Measurements from ENCODE around the gene SLC9A7.
"Not testable (repeated sequence)": the region's sequence is repeated elsewhere in the genome, so short reads cannot be mapped to it uniquely, and the experiment has no call there.

SLC9A7 gene

DNA sequence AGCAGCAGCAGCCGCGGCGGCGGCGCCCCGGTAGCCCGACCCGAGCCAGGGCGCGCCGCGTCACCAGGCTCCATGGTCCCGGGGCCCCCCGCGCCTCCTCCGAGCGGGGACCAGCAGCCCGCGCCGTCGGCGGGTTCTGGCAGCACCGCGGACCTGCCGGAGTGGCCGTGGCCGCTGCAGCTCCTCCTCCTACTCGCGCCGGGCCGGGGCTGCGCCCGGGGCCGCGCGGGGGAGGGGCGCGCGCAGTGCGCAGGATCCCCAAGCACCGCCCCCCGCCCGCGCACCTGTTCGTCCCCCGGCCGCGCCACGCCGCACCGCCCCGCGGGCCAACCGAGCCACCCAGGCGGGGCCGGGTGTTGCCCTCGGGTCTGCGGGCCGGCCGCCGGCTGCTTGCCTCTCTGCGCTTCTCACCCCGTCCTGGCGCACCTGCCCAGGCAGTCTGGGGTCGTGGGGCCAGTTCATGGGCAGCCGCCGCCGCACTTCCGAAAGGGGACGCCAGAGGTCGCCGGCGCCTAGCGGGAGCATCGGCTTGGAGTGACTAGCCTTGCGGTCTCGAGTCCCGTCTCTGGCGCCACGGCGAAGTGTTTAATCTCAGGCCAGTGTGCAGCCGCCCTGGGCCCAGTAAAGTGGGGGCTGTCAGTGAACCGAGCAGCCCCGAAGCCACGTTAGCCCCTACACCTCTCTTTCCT, at the start of gene SLC9A7:
Gene SLC9A7 (minus strand): TSS at position 163 of the 689 bp plus-strand sequence. CDS start 89 bp downstream, at position 74.
- peak; percentile 37 for DNase-seq

DNA sequence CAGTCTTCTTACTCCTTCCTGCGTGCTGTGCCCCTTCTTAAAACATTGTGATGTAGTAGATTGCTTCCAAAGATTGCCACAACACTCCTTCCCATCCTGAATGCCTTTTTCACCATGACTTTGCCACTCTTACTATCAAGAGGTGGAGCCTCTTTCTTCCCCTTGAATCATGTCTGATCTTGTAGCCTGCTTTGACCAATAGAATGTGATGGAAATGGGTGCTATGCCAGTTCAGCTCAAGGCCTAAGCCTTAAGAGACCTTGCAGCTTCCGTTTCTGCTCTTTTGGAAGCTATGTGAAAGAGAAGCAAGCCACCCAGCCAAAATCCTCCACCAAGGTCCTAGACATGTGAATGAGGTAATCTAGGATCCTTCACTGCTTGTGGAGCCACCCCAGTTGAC, 46.4 kb upstream of the SLC9A7 start:
- DNase-seq, result no peak

DNA sequence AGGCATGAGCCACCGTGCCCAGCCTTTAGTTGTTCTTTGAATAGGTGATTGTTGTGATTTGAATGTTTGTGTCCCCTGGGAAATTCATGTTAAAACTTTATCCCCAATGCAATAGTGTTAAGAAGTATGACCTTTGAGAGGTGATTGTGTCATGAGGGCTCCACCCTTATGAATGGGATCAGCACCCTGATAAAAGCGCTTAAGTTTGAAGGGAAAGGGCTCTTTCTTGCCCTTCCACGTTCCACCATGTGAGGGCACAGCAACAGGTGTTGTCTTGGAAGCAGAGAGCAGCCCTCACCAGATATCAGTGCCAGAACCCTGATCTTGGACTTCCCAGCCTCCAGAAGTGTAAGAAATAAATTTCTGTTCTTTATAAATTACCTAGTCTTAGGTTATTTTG, 44.2 kb upstream of the SLC9A7 start:
- no peak for DNase-seq

GRCh38 chrX:46796574-46797191, 37.8 kb upstream of the SLC9A7 start:
- DNase-seq, result peak; percentile 60

GRCh38 chrX:46793386-46794143, 34.6 kb upstream of the SLC9A7 start:
- no peak for DNase-seq

DNA sequence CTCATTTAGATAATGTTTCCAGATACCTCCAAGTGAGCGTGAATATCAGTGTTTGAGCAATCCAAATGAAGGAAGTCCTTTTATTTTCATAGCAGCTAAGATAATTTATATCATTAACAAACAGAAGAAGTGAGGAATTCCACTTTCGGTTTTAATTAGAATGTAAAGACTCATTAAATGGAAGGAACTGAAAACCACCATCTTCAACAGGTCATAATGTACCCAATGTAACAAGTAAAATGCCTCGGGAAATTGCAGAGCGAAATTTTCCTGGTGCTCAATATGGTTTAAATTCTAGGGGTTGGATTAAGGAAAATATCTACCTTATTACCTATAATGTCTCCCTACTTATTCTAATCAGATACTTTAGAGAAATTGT, 33.9 kb upstream of the SLC9A7 start:
- DNase-seq, result no peak

DNA sequence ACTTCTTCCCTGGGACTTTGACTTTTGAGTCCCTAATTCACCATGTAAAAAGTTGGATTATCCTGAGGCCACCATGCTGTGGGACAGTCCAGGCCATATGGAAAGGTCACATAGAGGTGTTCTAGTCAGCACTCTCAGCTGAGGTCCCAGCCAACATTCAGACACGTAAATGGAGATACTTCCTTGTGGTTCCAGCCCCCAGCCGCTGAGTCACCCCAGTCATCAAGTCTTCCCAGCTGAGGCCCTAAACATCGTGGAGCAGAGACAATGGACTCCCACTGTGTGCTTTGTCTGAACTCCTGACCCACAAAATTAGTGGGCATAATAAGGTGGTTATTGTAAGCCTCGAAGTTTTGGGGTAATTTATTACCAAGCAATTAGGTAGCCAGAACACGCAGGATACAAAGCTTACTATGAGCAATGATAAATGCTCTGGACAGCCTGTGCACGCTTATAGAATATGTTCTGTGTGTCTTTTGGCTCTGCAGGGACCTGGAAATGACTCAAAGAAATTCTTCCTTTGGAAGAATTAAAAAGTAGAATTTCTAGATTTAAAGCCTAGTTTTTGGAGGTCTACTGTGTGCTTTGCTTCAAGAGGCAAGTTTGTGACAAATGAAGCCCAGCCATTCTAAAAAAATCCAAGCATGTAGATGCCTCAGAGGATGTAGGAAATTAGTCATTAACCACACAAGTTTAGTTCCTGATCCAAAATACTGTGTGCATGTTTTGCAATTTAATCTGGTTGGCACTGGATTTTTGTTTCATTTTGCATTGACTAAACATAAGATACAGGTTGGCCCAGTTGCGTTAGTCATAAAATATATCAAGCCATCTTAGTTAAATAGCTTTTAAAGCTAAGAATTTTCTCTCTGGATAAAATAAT, 33.2 kb upstream of the SLC9A7 start:
- DNase-seq, result no peak

DNA sequence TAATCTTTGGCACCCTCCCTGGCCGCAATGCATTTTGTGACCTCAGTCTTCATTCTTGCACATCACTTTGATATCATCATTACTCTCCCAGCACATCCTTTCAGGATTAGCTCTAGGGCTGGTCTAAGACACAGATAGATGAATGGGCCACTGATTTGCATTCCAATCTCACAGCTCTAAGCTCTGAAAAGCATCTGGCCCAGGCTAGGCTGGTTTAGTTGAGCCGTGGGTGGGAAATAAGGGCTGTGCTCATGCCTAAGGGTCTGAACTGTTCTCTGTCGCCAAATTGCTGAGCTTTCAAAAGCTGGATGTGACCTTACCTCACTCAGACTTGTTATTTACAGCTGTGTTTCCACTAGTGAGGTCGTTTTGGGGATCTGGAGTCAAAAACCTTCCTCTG, 30.0 kb upstream of the SLC9A7 start:
- no peak for DNase-seq

DNA sequence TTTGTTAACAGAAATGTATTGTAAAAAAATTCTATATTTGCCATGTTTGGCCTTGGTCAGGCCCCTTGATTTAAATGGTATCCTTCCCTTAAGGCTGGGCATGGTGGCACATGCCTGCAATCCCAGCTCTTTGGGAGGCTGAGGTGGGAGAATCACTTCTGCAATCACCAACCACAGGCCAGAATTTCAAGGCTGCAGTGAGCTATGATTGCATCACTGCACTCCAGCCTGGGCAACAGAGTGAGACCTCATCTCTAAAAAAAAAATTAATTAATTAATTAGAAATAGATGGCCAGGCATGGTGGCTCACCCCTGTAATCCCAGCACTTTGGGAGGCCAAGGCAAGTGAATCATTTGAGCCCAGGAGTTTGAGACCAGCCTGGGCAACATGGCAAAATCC, 25.5 kb upstream of the SLC9A7 start:
- not testable (repeated sequence) for DNase-seq

DNA sequence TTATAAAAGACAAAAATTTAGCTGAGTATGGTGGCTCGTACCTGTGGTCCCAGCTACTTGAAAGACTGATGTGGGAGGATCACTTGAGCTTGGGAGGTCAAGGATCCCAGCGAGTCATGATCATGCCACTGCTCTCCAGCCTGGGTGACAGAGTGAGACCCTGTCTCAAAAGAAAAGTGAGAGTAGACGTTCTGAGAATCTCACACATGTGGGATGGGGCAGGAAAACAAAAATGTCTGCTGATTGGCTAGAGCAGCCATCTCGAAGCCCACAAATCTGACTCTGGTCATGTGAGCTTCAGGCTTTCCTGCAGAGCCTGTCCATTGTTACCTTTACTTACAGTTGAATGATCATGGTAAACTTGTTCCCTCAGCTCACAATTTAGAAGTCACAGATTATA, 23.1 kb upstream of the SLC9A7 start:
- DNase-seq, result no peak

- no peak for DNase-seq
These were observed 19.3 kb upstream of the SLC9A7 start for GRCh38 chrX:46777971-46778810.

GRCh38 chrX:46770817-46771163, 11.9 kb upstream of the SLC9A7 start:
- no peak for DNase-seq

DNA sequence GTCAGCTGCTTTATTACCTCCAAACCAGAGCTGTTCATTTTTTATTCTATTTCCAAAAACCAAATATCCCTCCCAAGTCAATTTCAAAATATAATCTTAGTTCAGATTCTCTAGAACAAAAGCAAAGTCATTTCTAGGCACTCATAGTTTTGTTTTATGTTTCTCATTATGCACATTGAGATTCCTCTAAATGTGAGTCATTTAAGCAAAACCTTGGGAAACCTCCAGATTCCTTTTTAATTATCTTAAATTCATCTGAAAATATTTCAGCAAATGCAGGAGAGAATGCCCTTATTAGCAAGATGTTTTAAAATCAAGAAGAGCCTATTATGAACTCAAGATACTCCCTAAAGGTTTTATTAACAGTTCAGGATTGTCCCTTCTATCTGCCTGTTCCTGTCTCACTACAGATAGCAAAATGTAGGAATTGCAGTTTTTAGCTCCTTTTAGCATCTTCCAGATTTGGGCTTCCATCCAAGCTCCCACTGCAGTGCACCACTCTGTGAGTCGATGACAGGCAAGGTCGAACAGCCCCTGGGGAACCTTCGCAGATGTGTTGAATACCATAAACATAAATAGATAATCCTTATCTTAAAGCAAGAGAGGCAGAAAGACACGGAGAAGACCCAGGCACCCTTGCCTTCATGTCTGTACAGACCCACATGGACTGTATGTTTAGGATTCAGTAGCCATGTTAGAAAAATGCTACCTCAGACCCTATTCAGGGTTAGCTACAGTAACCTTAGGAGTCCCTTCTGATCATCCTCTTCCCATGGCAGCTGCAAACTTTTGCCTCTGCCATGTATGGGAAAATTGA, 11.3 kb upstream of the SLC9A7 start:
- no peak for DNase-seq

DNA sequence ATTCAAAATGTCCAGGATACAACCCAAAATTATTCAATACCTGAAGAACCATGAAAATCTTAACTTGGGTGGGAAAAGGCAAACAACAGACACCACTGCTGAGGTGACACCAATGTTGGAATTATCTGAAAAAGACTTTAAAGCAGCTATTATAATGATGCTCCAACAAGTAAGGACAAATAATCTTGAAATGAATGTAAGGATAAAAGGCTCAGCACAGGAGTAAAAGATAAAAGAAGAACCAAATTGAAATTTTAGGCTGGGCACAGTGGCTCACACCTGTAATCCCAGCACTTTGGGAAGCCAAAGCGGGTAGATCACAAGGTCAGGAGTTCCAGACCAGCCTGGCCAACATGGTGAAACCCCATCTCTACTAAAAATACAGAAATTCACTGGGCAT, 4.0 kb upstream of the SLC9A7 start:
- DNase-seq, result no peak

GRCh38 chrX:46759645-46759974, 692 bp upstream of the SLC9A7 start:
- DNase-seq, result no peak

- no peak for DNase-seq
These were observed 559 bp downstream of the SLC9A7 start for GRCh38 chrX:46758163-46758955.

DNA sequence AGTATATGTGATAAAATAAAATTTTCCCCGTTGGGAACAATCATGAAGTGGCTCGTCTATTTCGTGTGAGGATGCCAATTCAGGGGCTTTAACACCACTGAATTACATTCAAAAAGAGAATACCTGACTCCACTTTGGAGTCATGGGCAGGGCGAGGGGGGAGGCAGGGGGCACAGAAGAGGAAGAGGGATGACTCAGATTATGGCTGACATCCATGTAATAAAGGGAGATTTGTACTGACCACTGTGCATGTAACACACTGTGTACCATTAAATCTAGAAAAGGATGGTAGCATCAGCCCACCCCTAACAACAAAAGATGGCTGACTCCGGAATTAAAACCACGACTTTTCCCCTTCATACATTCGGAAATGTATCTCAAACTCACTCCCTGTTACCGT, 1.3 kb downstream of the SLC9A7 start:
- no peak for DNase-seq

DNA sequence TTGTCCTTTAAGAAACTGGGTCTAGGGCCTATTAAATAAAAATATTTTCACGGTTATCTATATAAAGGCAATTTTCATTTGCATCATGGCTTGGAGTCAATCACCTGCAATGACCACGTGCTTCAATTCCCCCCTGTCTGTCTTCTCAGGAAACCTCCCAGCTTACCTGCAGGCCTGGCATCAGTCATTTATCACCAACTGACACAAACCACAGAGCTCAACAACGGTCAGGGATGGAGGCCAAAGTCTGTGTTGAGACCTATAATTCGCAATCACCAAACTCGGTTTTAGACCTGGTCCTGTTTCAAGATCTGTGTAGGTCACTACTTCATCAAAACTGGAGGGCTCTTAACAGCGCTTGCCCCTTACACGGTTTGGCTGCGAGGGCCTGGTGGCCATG, 1.9 kb downstream of the SLC9A7 start:
- no peak for DNase-seq

DNA sequence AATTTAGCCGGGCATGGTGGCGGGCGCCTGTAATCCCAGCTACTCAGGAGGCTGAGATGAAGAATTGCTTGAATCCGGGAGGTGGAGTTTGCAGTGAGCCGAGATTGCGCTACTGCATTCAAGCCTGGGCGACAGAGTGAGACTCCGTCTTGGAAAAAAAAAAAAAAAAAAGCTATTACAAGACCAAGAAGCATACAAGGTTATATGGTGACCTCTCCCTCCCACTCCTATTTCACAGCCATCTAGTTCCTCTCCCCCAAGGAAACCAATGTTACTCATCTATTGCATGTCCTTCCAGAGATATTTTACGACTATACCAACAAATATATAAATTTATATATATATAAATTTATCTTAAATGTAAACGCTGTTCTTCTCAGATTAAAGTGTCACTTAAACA, 3.2 kb downstream of the SLC9A7 start:
- DNase-seq, result no peak

DNA sequence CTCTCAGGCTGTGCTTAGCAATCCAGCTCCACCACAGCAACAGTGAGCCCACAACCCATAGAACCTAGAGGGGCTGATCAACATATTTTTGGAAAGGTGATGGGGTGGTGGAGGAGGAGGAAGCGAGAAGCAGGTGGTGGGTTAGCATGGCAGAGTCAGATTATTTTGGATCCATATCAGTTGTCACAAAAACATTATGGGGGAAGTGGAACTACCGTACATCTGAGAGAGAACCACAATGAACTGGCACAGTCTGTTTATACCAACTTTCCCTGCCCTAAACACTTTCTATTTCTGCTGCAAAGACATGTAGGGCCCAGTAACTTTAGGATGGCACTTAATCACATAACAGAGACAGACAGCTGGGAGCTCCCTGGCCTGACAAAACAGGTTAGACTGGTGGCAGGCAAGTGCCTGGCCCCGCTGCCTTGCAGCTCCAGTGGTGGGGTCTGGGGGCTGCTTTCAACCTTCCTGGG, 4.3 kb downstream of the SLC9A7 start:
- DNase-seq, result no peak

DNA sequence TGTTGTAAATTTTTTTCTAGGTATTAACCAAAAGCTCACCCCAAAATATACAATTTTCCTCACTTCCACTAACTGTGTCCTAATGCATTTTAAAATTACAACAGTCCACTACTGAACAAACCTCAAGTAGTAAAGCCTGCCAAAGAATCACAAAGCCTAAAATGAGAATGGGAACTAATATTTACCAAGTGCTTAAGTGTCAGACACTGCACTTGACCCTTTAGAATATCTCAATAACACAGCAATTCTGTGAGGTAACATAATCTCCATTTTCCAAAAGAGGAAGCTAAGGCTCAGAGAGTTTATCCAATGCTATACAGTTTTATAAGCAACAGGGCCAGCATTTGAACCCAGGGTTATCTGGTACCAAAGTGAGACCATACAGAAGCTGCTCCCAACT, 4.9 kb downstream of the SLC9A7 start:
- no peak for DNase-seq
